ENCODE data around the gene BPGM. TPM values are rescaled to one million over a fixed set of nuclear protein-coding genes. Genes with fewer than 3 reads are reported as not detected.
"Not testable (repeated sequence)": the region's sequence is repeated elsewhere in the genome, so short reads cannot be mapped to it uniquely, and the experiment has no call there.

BPGM gene
- total RNA-seq, 1 donor from 2014 or later: 10.9 TPM

- DNase-seq (ENCODE audit: low read depth in 2 of 2): peak in 1 of 2 donors; percentile 88
These were observed 15.8 kb upstream of the BPGM start for GRCh38 chr7:134630893-134631292.

DNA sequence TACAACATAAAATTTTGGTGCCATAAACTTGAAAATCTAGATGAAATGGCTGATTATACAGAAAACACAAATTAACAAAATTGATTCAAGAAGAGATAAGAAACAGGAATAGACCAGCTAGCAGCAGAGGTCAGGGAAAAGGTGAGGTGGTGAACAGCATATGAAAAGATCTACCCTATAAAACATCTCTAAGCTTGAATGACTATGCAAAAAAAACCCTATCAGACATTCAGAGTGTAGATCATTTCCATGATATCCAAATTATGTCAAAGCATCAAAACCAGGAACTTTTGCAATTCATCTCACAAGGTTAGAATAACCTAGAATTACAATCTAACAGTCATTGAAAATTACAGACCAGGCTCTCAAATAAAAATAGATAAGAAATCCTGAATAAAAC is 14.6 kb upstream of the BPGM start:
- DNase-seq (ENCODE audit: low read depth in 2 of 2): no peak

DNA sequence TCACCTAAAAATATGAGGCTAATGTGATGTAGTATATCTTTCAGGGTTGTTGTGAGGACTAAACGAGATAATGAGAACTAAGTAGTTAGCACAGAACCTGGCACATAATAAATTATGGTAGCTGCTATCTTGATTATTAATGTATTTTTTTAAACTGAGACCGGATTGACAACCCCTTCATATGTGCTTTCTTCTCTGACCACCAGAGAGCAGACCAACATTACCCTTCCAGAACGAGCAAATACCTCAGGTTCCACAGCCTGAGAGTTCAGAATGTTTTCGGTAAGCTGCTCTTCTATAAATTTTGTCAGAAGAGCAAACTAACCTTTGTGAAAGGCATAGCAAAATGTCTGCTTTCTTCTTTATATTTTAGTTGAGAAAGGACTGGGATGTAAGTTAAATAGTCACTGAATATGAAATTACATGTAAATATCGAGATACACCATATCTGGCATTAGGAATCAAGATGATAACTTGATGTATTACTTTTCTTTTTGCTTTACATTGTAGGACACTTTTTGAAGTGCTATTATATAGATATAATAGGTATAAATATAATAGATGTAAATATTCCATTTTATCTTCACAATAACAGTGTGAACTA is 13.6 kb upstream of the BPGM start:
- DNase-seq (ENCODE audit: low read depth in 2 of 2): peak; percentile 78 to 85

- DNase-seq (ENCODE audit: low read depth in 2 of 2): peak in 1 of 2 donors; percentile 88
These were observed 10.6 kb upstream of the BPGM start for GRCh38 chr7:134636008-134636449.

DNA sequence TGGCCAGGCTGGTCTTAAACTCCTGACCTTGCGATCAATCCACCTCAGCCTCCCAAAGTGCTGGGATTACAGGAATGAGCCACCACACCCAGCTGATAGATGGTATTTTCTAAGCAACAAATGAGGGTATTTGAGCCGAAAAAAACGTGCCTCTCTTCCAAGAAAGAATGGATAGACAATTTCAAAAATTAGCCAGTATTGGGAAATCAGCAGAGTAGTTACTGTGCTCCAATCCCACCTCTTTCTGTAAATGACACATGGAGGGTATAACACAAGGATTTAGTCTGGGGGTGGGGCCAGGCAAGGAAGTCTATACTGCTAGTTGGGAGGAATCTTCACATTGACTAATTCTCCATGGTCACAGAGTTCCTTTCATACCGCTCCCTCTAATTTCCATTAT is 9.2 kb upstream of the BPGM start:
- DNase-seq (ENCODE audit: low read depth in 2 of 2): no peak

GRCh38 chr7:134637934-134638719 is 8.5 kb upstream of the BPGM start:
- DNase-seq (ENCODE audit: low read depth in 2 of 2): no peak

DNA sequence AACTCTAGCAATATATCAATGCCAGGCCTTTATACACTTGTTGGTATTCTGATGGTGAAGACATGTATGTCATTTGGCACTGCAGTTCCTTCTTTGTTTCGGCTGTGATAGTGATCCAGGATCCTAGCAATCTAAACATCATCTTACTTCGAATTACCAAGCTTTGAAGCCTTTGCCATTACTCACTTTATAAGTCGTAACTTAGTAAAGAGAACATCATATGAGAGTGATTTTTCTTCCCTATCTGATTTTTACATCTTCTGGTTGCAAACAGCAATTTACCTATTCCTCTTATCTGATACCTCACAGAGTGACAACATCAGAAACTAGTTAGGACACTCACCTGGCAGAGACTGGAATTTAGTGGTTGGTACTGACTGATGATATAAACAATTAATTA is 7.6 kb upstream of the BPGM start:
- no peak for DNase-seq (ENCODE audit: low read depth in 2 of 2)

DNA sequence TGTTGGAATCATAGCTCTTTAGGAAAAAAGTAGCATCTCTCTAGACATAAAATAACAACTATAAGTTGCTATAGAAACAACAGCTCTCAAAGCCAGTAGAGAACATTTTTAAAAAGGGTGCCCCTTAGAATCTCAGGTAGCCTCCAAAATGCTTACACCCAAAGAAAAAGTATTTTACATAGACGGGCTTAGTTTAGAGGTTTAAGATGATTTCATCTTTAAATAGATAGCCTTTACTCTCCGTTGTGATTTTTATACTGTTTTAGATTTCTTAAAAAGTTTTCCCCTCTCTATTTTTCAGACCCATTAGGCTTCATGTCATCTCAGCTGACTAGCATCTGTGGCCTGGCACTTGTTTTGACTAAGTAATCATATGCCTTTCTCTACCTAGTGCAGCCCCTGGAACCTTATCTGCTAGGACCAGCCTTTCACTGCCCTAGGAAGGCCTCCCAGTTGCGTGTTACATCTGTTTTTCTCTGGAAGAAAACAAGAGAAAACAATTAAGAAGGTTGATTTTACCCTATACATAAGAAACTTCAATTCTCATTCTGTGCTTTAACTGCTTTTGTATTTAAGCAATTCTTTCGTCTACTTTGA is 6.9 kb upstream of the BPGM start:
- no peak for DNase-seq (ENCODE audit: low read depth in 2 of 2)

DNA sequence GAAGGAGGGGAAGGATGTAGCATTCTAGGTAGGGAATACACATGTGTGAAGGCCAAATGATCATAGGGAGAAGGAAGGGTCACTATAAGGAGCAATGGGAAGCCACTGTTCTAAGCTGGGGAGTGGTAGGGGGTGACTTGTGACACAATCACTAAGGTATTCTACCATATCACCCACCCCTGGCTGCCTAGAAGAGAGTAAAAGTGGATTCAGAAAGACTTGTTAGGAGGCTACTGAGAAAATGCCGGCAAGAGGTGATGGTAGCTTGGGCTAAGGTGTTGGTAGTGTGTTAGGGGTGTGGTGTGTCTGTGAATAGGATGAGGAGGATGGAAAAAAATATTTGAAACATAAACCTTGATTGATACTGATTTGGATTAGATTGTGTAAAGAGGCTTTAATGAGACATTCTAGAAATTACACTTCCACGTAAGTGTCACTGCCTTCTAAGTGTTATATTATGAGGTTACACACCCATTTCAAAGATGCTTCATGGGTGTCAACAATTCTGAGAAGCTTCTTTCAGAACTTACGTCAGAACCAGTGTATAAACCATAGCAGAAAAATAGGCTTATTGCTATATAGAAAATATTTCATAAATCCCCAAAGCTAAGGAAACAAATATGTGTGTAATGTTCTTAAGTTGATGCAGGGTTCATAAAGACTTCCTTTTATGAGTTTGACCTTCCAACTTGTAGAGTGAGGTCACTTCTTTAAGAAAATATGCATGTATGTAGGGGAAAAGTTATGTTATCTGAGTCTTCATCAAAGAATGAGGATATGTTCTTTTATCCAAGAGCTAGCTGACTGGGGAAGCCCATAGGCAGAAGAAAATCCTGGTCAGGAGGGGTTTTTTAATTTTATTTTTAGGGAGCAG is 5.6 kb upstream of the BPGM start:
- peak in 1 of 2 donors; percentile 21 for DNase-seq (ENCODE audit: low read depth in 2 of 2)

DNA sequence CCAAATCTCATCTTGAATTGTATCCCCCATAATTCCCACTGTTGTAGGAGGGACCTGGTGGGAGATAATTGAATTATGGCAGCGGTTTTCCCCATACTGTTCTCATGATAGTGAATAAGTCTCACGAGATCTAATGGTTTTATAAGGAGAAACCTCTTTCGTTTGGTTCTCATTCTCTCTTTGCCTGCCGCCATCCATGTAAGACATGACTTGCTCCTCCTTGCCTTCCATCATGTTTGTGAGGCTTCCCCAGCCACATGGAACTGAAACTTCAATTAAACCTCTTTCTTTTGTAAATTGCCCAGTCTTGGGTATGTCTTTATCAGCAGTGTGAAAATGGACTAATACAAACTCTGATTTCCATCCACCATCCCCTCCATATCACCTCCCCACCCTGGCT is 4.7 kb upstream of the BPGM start:
- not testable (repeated sequence) for DNase-seq (ENCODE audit: low read depth in 2 of 2)

- no peak for DNase-seq (ENCODE audit: low read depth in 2 of 2)
These were observed 3.5 kb upstream of the BPGM start for GRCh38 chr7:134643131-134643530.

GRCh38 chr7:134645478-134645877 is 1.2 kb upstream of the BPGM start:
- DNase-seq (ENCODE audit: low read depth in 2 of 2): no peak

GRCh38 chr7:134645935-134646334 is 718 bp upstream of the BPGM start:
- peak; percentile 32 to 69 for DNase-seq (ENCODE audit: low read depth in 2 of 2)

- DNase-seq (ENCODE audit: low read depth in 2 of 2): no peak
These were observed 1.8 kb downstream of the BPGM start for GRCh38 chr7:134648456-134648855.

DNA sequence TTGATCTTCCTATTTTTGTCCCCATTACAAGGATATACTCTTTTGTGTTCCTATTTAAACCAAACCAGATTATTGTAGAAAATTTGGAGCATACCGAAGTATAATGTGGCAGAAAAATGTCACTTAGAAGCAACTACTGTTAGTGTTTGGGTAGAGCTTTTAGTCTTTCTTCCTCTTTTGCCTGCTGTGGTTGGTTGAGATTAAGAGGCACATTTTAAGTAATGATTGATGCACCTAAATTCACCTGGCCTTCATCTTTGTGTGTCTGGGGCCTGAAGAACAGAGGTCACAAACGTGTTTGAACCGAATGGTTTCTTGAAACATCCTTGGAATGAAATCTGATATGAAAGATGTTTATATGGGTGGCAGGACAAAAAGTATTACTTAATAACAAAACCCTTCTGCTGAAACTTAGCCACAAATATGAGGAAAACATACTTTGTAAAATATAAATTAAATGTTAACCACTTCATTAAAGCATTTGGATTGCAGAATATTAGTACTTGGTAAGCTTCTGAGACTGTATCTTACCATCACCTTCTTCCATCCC is 2.6 kb downstream of the BPGM start:
- no peak for DNase-seq (ENCODE audit: low read depth in 2 of 2)

DNA sequence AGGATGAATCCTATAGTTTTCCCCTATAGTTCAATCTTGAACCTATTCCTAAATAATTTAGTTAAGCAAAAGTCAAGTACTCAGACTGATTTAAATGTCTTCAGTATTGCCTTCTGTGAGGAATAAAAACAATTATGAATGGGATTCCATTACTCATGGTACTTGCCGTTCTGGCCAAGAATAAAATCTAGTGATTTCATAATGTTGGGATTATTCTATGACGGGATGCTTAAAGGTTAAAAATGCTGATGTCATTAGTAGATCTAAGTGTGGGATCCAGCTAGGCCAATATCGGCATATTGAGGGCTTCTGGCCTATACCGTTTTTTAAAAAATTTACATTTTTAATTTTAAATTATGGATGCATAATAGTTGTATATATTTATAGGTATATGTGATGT is 5.3 kb downstream of the BPGM start:
- no peak for DNase-seq (ENCODE audit: low read depth in 2 of 2)

- no peak for DNase-seq (ENCODE audit: low read depth in 2 of 2)
These were observed 7.6 kb downstream of the BPGM start for GRCh38 chr7:134654104-134654775.

GRCh38 chr7:134657526-134657925 is 10.9 kb downstream of the BPGM start:
- DNase-seq (ENCODE audit: low read depth in 2 of 2): no peak

DNA sequence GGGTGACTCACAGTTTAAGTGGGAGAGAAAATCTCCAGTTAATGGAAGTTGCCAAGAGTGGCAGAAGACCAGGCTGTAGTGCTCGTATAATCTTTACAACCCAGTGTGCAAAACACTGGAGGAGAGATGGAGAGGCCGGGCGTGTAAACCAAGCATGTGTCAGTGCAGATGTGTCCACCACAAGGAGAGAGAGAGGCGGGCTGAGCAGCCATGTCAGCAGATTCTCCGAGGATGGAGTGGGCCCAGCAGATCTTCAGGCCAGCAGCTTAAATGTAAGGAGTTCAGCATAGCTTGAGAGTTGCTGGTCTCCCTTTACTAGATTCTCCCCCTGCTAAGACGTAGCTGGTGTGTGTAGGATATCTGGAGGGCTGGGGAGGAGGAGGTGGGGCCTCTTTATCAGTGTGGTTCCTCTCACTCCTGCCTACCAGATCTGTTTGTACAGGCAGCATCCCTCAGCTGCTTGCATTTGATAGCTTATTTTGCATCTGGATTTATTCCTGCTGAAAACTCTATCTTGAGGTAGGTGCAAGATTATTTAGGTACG is 13.7 kb downstream of the BPGM start:
- no peak for DNase-seq (ENCODE audit: low read depth in 2 of 2)

DNA sequence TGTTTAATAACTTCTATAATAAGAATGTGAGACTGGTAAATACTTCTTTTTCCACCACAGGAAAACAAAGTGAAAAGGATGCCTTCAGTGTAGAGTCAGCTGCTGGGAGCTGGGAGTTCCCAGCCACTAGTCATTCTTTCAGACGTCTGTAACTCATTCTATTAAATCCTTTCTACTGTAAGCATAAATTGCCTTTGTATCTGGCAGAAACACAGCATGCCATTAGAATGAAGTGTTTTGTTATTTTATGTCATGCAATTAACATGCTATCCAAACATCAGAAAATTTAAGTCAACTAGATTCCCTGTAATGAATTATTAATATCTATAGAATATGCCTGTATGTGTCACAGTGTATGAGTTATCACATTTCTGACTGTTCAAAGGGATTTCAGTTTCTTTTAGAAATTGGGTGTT is 14.3 kb downstream of the BPGM start:
- DNase-seq (ENCODE audit: low read depth in 2 of 2): peak in 1 of 2 donors; percentile 80
